ENCODE measurements around the gene HOTAIR. TPM values are rescaled to one million over a fixed set of nuclear protein-coding genes. Genes with fewer than 3 reads are reported as not detected.
A peak's percentile ranks its signal among the peaks of the same experiment; 100 is the strongest.

HOTAIR gene
- total RNA-seq, 1 donor from 2014 or later = not detected

- TF ChIP-seq CTCF (conservative IDR thresholded peaks at IDR 0.05) = no peak
- H3K9me3 Mint-ChIP-seq = no peaks in the 10 kb centered on the region
- peak overlapping the region; percentile 76 for H3K4me3 Mint-ChIP-seq
- peaks cover 21% of the 10 kb centered on the region for H3K4me1 Mint-ChIP-seq
- peaks cover 99% of the 10 kb centered on the region for H3K27me3 Mint-ChIP-seq (ENCODE audit: low read depth)
- no peak for DNase-seq (ENCODE audit: low read depth, low spot score)
- H3K36me3 Mint-ChIP-seq (ENCODE audit: low read depth) = peaks cover 3% of the 10 kb centered on the region
- H3K27ac Mint-ChIP-seq (ENCODE audit: unreplicated experiment) = no peak overlapping the region
Measured at GRCh38 chr12:54005531-54005852, 30.7 kb upstream of the HOTAIR start.

- no peaks in the 10 kb centered on the region for H3K9me3 Mint-ChIP-seq
- H3K4me1 Mint-ChIP-seq = peaks cover 21% of the 10 kb centered on the region
- TF ChIP-seq CTCF (conservative IDR thresholded peaks at IDR 0.05) = no peak
- peaks cover 3% of the 10 kb centered on the region for H3K36me3 Mint-ChIP-seq (ENCODE audit: low read depth)
- H3K4me3 Mint-ChIP-seq = peak overlapping the region; percentile 76
- DNase-seq (ENCODE audit: low read depth, low spot score) = no peak
- peak overlapping the region; percentile 59 for H3K27ac Mint-ChIP-seq (ENCODE audit: unreplicated experiment)
- peaks cover 99% of the 10 kb centered on the region for H3K27me3 Mint-ChIP-seq (ENCODE audit: low read depth)
Measured at GRCh38 chr12:54004841-54005530, 30.2 kb upstream of the HOTAIR start.

- H3K4me1 Mint-ChIP-seq = peaks cover 21% of the 10 kb centered on the region
- no peaks in the 10 kb centered on the region for H3K9me3 Mint-ChIP-seq
- H3K27ac Mint-ChIP-seq (ENCODE audit: unreplicated experiment) = no peak overlapping the region
- peak overlapping the region; percentile 79 for H3K4me3 Mint-ChIP-seq
- H3K36me3 Mint-ChIP-seq (ENCODE audit: low read depth) = peaks cover 3% of the 10 kb centered on the region
- TF ChIP-seq CTCF (conservative IDR thresholded peaks at IDR 0.05) = no peak
- H3K27me3 Mint-ChIP-seq (ENCODE audit: low read depth) = peaks cover 99% of the 10 kb centered on the region
- no peak for DNase-seq (ENCODE audit: low read depth, low spot score)
Measured at GRCh38 chr12:54004063-54004840, 29.5 kb upstream of the HOTAIR start.

GRCh38 chr12:54003625-54004024 lies 28.9 kb upstream of the HOTAIR start:
- Mint-ChIP-seq H3K27ac (ENCODE audit: unreplicated experiment) (no peak overlapping the region), H3K4me3 (peak overlapping the region; percentile 79), H3K4me1 (peaks cover 21% of the 10 kb centered on the region), H3K9me3 (no peaks in the 10 kb centered on the region), H3K27me3 (ENCODE audit: low read depth) (peaks cover 100% of the 10 kb centered on the region), H3K36me3 (ENCODE audit: low read depth) (peaks cover 3% of the 10 kb centered on the region)
- no peak for TF ChIP-seq CTCF (conservative IDR thresholded peaks at IDR 0.05)
- DNase-seq (ENCODE audit: low read depth, low spot score) = no peak

GRCh38 chr12:54002915-54003389 lies 28.2 kb upstream of the HOTAIR start:
- peaks cover 100% of the 10 kb centered on the region for H3K27me3 Mint-ChIP-seq (ENCODE audit: low read depth)
- TF ChIP-seq CTCF (conservative IDR thresholded peaks at IDR 0.05) = no peak
- H3K27ac Mint-ChIP-seq (ENCODE audit: unreplicated experiment) = peak overlapping the region; percentile 77
- no peak for DNase-seq (ENCODE audit: low read depth, low spot score)
- H3K36me3 Mint-ChIP-seq (ENCODE audit: low read depth) = peaks cover 3% of the 10 kb centered on the region
- H3K4me1 Mint-ChIP-seq = peaks cover 21% of the 10 kb centered on the region
- peak overlapping the region; percentile 85 for H3K4me3 Mint-ChIP-seq
- no peaks in the 10 kb centered on the region for H3K9me3 Mint-ChIP-seq
